Left renal cortex interstitium (tissue), 4 donors: ENCODE results near the gene PSMA3. TPM values are rescaled to one million over a fixed set of nuclear protein-coding genes. Genes with fewer than 3 reads are reported as not detected.
A peak's percentile ranks its signal among the peaks of the same experiment; 100 is the strongest.

Source experiments
- DNase-seq, 4 donors: peaks; one replicate each; pipeline ENCODE4 v3.0.0-alpha.2; 2013; ENCODE audit warnings: low read depth in 4 of 4, low spot score in 2 of 4, missing footprints in 1 of 4
- polyA plus RNA-seq, 4 donors: library from polyadenylated mRNA; unstranded; fragments of 120-200 nt; gene quantifications; one replicate each; pipeline ENCODE4 v1.2.1, GENCODE V29; 2013; ENCODE audit not compliant: insufficient read length in 4 of 4

The PSMA3 gene
- polyA plus RNA-seq, 4 donors, result 121 to 185 (median 150) TPM

GRCh38 chr14:58265401-58265800 is 20.8 kb downstream of the PSMA3 start:
- DNase-seq, result peak in 2 of 4 donors; percentile 26 to 36

- no peak for DNase-seq
These were observed 26.0 kb downstream of the PSMA3 start for GRCh38 chr14:58270628-58271027.

- no peak for DNase-seq
These were observed 28.1 kb downstream of the PSMA3 start for GRCh38 chr14:58272588-58273372.

GRCh38 chr14:58274881-58275280 is 30.2 kb downstream of the PSMA3 start:
- no peak for DNase-seq

DNA sequence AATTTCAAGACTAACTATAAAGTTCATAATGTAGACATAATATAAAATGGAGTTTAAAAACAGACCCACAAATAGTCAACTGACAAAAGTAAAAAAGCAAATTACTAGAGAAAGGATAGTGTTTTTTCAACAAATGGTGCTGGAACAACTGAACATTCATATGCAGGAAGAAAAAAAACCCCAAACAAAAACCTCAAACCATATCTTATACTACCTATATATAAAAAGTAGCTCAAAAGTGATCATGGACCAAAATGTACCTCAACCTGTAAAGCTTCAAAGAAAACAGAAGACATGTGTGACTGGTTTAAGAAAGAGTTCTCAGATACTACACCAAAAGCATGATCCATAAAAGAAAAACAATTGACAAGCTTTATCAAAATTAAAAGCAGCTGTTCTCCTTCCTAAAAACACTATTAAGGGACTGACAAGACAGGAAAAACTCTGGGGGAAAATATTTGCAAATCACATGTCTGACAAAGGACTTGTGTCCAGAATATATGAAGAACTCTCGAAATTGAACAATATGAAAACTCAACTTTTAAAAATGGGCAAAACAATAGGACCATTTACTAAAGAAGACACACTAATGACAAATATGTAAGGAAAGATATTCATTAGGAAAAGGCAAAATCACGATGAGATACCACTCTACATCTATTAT is 31.0 kb downstream of the PSMA3 start:
- no peak for DNase-seq

- no peak for DNase-seq
These were observed 31.6 kb downstream of the PSMA3 start for GRCh38 chr14:58276208-58276607.

GRCh38 chr14:58278177-58278576 is 33.5 kb downstream of the PSMA3 start:
- DNase-seq, result no peak

DNA sequence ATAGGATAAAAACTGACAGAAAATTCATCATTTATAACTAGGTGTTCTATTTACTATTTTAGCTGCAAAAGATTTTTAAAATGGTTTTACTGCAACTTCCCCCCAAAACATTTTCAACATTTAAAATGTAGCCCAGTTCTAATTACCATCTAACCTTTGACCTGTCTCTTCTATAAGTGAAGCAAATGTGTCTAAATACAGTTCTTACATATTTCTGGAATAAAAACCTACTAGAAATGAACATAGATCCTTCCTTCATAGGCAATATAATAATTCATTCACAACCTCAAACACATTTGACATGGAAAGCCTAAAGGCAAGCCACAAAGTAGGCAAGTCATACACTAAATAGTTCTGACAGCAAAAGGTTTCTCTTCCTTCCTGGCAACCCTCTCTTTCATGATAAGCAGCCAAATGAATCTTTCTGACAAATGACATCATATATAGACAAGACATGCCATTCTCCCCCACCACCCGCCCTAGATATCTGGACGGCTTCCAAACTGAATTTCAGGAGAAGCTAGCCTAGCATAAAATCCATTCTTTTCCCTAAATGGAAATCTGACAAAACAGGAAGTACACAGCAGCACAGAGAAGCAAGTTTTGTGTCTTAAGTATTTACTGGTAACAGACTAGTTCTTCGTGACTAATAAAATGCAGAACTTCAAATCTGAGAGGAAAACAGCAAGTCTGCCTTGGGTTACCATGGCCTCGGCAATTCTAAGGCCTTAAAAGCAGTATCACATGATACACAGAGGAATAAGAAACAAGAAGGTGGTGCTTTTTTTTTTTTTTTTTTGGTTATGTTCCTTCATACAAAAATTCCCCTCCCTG is 36.5 kb downstream of the PSMA3 start:
- peak in 1 of 4 donors; percentile 32 for DNase-seq

DNA sequence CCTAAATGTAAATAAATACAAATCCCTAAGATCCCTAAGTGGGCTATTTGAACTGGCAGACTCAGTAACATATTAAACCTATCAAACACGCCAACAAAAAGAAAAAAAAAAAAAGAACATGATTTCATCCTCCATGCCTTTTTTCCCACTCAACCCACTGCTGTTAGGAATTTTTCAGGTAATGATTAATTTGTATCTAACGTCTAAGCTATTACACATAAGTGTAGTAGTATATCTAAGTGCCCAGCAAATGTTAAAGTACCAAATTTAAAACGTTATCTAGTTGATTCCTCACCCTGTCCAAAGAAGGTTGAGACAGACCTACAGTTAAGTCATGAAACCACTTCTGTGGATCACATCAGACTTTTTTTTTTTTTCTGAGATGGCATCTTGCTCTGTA is 37.3 kb downstream of the PSMA3 start:
- no peak for DNase-seq

GRCh38 chr14:58282925-58283593 is 38.4 kb downstream of the PSMA3 start:
- DNase-seq, result no peak

- no peak for DNase-seq
These were observed 39.1 kb downstream of the PSMA3 start for GRCh38 chr14:58283730-58284129.

- DNase-seq, result no peak
These were observed 40.5 kb downstream of the PSMA3 start for GRCh38 chr14:58285132-58285531.

DNA sequence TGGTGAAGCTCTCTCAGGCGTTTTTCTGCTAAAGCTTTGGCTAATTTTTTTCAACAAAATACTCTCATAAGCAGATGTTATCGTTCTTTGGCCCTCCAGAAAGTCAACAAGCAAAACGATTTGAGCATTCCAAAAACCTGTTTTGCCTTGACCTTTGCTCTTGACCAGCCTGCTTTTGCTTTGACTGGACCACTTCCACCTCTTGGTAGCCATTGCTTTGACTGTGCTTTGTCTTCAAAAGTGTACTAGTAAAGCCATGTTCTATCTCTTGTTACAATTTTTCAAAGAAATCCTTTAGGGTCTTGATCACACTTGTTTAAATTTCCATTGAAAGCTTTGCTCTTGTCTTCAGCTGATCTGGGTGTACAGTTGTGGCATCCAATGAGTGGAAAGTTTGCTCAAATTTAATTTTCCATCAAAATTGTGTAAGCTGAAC is 43.0 kb downstream of the PSMA3 start:
- no peak for DNase-seq

DNA sequence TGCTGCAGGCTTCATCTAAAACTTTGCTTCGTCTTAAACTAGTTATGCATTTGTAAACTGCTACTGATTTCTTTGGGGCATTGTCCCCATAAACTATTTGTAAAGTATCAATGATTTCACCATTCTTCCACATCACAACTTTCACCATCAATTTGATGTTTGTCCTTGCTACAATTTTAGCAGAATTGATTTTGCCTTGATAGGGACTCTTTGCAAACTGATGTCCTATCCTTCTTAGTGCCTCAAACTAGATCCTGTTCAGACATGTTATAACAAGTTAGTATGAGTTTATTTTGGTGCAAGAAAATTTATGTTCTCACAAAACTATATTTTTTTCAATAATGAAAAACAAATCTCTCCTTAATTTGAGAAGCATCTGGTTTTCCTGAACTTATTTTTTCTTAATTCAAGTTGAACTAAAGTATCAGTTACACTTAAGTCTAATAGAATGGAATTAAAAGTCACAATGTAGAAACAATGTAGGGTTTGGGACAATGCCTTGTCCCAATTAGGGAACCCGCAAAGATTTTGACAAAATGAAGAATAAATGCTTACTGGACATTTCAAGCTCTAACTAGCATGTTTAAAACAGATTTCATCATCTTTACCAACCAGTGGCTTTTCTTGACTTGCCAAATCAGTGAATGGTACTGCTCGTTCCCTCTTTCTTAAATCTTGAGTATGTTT is 43.6 kb downstream of the PSMA3 start:
- DNase-seq, result no peak

DNA sequence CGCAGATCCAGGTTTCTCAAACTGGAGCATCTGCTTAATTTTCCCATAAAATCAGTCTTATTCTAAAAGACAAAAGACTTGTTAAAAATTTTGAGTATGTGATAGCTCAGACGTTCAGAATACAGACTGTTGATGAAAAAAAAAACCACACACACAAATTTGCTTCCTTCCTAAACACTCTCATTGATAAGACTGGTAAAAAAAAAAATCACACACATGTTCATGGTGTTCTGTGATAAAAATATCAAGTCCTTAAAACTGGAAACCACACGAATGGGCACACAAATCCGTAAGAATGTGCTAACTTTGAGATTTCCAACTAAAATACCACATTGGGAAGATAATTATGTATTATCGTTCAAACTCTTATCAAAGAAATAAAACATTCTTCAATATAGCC is 47.0 kb downstream of the PSMA3 start:
- no peak for DNase-seq

DNA sequence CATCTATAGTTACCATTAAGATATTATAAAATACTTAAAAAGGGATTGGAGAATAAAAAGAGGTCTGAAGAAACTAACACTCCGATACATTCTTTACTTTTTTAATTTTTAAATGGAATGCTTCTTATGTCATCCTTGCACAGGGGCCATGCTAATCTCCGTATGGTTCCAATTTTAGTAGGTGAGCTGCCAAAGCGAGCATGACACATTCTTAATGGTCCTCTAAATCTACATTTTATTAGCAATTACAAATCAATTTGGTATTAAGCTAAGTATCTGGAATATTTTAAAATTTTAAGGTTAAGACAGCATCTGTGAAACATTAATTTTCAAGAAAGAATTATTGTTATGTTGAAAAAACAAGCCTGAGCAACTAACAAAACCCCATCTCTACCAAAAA is 47.5 kb downstream of the PSMA3 start:
- no peak for DNase-seq

DNA sequence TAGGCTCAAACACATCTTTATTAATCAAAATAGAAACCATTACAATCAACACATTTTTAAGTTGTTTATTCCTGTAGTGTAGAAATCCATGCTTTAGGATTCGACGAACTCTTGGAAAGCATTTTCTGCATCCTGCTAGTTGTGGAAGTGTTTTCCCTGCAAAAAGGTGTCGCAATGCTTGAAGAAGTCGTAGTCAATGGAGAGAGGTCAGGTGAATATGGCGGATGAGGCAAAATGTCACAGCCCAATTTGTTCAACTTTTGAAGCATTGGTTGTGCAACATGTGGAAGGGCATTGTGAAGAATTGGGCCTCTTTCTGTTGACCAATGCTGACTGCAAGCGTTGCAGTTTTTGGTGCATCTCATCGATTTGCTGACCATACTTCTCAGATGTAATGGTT is 49.6 kb downstream of the PSMA3 start:
- no peak for DNase-seq

GRCh38 chr14:58296726-58297125 is 52.1 kb downstream of the PSMA3 start:
- DNase-seq, result no peak

DNA sequence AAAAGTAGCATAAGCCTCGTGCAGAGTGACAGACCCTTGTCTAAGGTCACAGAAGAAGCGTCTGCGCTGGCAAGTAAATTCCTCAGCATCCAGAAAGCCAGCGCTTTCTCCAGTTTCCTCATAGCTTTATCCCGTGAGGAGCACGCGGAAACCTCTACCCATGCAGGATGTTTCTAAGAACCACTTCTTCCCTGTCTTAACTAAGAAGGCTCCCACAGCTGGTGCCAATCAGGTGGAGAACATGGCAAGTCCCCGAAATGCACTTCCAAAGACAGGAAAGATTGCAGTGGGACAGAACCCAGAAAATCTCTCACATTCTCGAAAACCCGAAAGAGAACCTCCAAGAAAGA is 52.7 kb downstream of the PSMA3 start:
- DNase-seq, result no peak

DNA sequence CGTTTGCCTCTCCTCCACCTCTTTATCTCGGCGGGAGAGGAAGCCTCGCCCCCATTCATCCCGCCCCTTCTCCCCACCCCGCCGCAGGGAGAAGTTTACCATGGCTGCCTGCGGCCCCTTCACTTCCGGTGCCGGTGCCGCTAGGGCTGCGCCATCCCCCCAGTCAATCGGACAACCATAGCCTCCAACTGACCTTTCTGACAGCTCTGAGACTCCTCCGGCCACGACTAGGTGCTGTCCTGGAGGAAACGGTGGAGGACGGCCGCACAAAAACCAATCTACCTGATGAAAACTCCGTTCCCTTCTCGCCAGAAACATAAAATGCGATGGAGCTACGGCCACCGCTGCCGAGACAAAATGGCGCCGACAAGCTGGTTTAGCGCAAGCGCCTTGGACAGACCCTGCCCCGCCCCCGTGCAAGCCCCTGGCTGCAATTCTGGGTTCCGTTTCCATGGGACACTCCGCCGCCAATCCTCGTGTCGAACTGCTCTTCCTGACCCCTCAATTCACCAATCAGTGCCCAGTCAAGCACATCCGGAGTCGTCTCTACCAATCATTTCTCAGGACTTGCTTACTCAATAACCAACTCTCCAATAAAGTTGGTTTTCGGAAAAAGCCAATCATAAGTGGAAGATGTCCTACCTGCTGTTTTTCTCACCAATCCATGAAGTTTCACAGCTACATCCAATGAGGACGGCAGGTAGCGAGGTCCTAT is 53.3 kb downstream of the PSMA3 start:
- DNase-seq, result peak; percentile 97 to 100 (median 100)
